ENCODE results near the gene CEACAM8. TPM values are rescaled to one million over a fixed set of nuclear protein-coding genes. Genes with fewer than 3 reads are reported as not detected.
"Not testable (repeated sequence)": the region's sequence is repeated elsewhere in the genome, so short reads cannot be mapped to it uniquely, and the experiment has no call there.

CEACAM8 gene
- total and polyA plus RNA-seq, 10 donors = 0.33 to 53.6 (median 2.1) TPM

DNA sequence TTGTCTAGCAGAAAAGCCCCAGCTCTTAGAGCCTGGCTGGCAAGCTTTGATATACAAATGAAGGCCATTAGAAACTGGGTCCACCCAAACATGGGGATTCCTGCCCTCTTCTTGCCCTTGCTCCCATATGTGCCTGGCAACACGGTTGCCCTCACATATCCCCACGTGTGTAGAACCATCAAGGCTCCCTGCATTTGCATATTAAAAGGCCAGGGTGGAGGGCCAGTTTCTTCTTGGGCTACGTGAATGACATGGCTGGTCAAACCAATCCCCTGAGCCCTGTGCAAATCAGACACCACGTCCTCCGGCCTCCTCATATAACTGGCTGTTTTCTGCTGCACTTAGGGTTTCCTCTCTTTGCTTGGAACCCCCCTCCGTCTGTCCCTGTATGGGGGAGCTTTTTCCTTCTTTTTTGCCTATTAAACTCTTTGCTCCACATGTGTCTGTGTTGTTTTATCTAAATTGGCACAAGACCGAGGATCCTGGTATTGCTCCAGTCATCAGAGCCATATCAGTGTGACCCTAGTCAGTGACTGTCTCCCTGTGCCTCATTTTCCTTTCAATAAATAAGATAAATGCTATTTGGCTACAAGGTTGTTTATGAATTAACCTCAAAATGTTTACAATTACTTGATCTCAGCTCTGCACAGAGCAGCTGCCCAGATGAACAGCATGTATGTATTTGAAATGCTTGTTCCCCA is 36.1 kb downstream of the CEACAM8 start:
- no peak for DNase-seq
- Histone ChIP-seq H3K27me3 (replicated peaks in 1 of 7) (peaks cover 0 to 45% (median 0%) of the 10 kb centered on the region in 7 donors), H3K9me3 (no peaks in the 10 kb centered on the region), H3K27ac (no peak overlapping the region), H3K4me3 (no peak overlapping the region), H3K4me1 (peaks cover 0 to 39% (median 22%) of the 10 kb centered on the region in 6 donors), H3K36me3 (no peaks in the 10 kb centered on the region)
- WGBS, 5 donors = 68 to 85% (median 71%) methylated on average over 7 of the region's 7 CpGs
- no peak for TF ChIP-seq POLR2A (IDR thresholded peaks at IDR 0.05)
- TF ChIP-seq, protein P1, sequence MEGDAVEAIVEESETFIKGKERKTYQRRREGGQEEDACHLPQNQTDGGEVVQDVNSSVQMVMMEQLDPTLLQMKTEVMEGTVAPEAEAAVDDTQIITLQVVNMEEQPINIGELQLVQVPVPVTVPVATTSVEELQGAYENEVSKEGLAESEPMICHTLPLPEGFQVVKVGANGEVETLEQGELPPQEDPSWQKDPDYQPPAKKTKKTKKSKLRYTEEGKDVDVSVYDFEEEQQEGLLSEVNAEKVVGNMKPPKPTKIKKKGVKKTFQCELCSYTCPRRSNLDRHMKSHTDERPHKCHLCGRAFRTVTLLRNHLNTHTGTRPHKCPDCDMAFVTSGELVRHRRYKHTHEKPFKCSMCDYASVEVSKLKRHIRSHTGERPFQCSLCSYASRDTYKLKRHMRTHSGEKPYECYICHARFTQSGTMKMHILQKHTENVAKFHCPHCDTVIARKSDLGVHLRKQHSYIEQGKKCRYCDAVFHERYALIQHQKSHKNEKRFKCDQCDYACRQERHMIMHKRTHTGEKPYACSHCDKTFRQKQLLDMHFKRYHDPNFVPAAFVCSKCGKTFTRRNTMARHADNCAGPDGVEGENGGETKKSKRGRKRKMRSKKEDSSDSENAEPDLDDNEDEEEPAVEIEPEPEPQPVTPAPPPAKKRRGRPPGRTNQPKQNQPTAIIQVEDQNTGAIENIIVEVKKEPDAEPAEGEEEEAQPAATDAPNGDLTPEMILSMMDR (IDR thresholded peaks at IDR 0.05 in 8 of 11, conservative IDR thresholded peaks at IDR 0.05 in 3 of 11) = no peak
- TF ChIP-seq POLR2AphosphoS5 (IDR thresholded peaks at IDR 0.05) = no peak
- intact Hi-C loops (cut with DNase I; ENCODE audit: low total_unique reads) = no loop called here

DNA sequence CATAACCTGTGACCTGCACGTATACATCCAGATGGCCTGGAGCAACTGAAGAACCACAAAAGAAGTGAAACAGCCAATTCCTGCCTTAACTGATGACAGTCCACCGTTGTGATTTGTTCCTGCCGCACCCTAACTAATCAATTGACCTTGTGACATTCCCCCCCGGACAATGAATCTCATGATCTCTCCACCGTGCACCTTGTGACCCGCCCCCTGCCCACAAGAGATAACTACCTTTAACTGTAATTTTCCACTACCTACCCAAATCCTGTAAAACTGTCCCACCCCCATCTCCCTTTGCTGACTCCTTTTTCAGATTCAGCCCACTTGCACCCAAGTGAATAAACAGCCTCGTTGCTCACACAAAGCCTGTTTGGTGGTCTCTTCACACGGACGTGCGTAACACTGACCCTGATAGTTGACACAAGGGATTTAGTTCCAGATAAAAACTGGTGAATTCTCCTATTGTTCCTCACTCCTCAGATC is 37.3 kb downstream of the CEACAM8 start:
- H3K9me3 ChIP-seq; H3K4me3 ChIP-seq; DNase-seq; H3K27ac ChIP-seq; intact Hi-C loops (cut with DNase I; ENCODE audit: low total_unique reads); H3K36me3 ChIP-seq: not testable (repeated sequence)
- peaks cover 0 to 43% (median 0%) of the 10 kb centered on the region in 7 donors for H3K27me3 ChIP-seq (replicated peaks in 1 of 7)
- 82 to 89% (median 84%) methylated on average over 10 of the region's 10 CpGs for WGBS, 5 donors
- H3K4me1 ChIP-seq = peaks cover 0 to 45% (median 29%) of the 10 kb centered on the region in 6 donors

GRCh38 chr19:42555801-42556200 is 38.9 kb downstream of the CEACAM8 start:
- H3K27ac ChIP-seq = peak overlapping the region in 3 of 8 donors; percentile 27 to 42 (median 35)
- intact Hi-C loops (cut with DNase I; ENCODE audit: low total_unique reads) = no loop called here
- peaks cover 0 to 27% (median 0%) of the 10 kb centered on the region in 7 donors for H3K27me3 ChIP-seq (replicated peaks in 1 of 7)
- peaks cover 0 to 7% (median 0%) of the 10 kb centered on the region in 8 donors for H3K9me3 ChIP-seq
- H3K36me3 ChIP-seq = no peaks in the 10 kb centered on the region
- no peak overlapping the region for H3K4me3 ChIP-seq
- H3K4me1 ChIP-seq = peaks cover 0 to 47% (median 30%) of the 10 kb centered on the region in 6 donors
- DNase-seq = no peak
- WGBS, 5 donors = 8 to 14% (median 10%) methylated on average over 9 to 10 of the region's 10 CpGs
- TF ChIP-seq, protein P1 (IDR thresholded peaks at IDR 0.05 in 8 of 11, conservative IDR thresholded peaks at IDR 0.05 in 3 of 11) = no peak
- TF ChIP-seq POLR2AphosphoS5 (IDR thresholded peaks at IDR 0.05) (no peak), POLR2A (IDR thresholded peaks at IDR 0.05) (no peak)

- peak overlapping the region in 3 of 8 donors; percentile 27 to 42 (median 35) for H3K27ac ChIP-seq
- H3K4me1 ChIP-seq = peaks cover 0 to 47% (median 30%) of the 10 kb centered on the region in 6 donors
- intact Hi-C loops (cut with DNase I; ENCODE audit: low total_unique reads) = no loop called here
- H3K27me3 ChIP-seq (replicated peaks in 1 of 7) = peaks cover 0 to 23% (median 0%) of the 10 kb centered on the region in 7 donors
- no peak overlapping the region for H3K4me3 ChIP-seq
- 16 to 28% (median 25%) methylated on average over 5 of the region's 5 CpGs for WGBS, 5 donors
- TF ChIP-seq, protein P1 (IDR thresholded peaks at IDR 0.05 in 8 of 11, conservative IDR thresholded peaks at IDR 0.05 in 3 of 11) = no peak
- no peak for TF ChIP-seq POLR2A (IDR thresholded peaks at IDR 0.05)
- no peak for TF ChIP-seq POLR2AphosphoS5 (IDR thresholded peaks at IDR 0.05)
- peak; percentile 83 for DNase-seq
- no peaks in the 10 kb centered on the region for H3K36me3 ChIP-seq
- peaks cover 0 to 8% (median 0%) of the 10 kb centered on the region in 8 donors for H3K9me3 ChIP-seq
These were observed 39.4 kb downstream of the CEACAM8 start for GRCh38 chr19:42555317-42555716.

Measured in spleen (tissue), 11 donors.